ENCODE results near the gene TBXA2R. TPM values are rescaled to one million over a fixed set of nuclear protein-coding genes. Genes with fewer than 3 reads are reported as not detected.

TBXA2R gene
- total and polyA plus RNA-seq, 2 of the 4 experiments (the other 2 are of a cell fraction): 0.36 to 2.3 TPM

GRCh38 chr19:3554254-3555083 is 52.2 kb downstream of the TBXA2R start:
- no peak overlapping the region for H2BK120ac ChIP-seq (ENCODE audit: low read depth, low read length)
- 68% methylated on average over 8 of the region's 21 CpGs; no CpG with 5 or more reads in 1 of the 2 experiments for WGBS, 2 experiments (ENCODE audit: extremely low coverage in 2 of 2, insufficient read length in 1 of 2)
- H3K4me2 ChIP-seq (ENCODE audit: low read depth, low read length): no peak overlapping the region
- ATAC-seq (ENCODE audit: low read depth) (no peak), DNase-seq (no peak)
- dilution Hi-C loops (cut with HindIII; ENCODE audit: low sequenced_read_pairs, unreplicated experiment): no loop called here
- H3K27ac ChIP-seq (ENCODE audit: insufficient read depth, low read length): no peak overlapping the region
- peaks cover 4% of the 10 kb centered on the region; the same call in 1 of the 2 replicates for H3K36me3 ChIP-seq (ENCODE audit: control insufficient read depth, insufficient read depth, low read length)
- H2BK20ac ChIP-seq (ENCODE audit: low read depth, low read length): no peak overlapping the region
- 0 out of 2 replicates have a peak, but pooled peaks cover 4% of the 10 kb centered on the region for H3K9me1 ChIP-seq (ENCODE audit: insufficient read depth, low read length)
- no peak overlapping the region; the same call in 1 of the 2 replicates for H2AK5ac ChIP-seq (ENCODE audit: low read depth, low read length)
- peaks cover 33 to 50% of the 10 kb centered on the region in 2 experiments for H3K79me1 ChIP-seq (ENCODE audit: low read depth in 1 of 2, low read length in 2 of 2)
- H4K8ac ChIP-seq (ENCODE audit: low read depth in 2 of 2, low read length in 2 of 2): no peak overlapping the region
- H3K9ac ChIP-seq (ENCODE audit: low read depth, low read length): no peak overlapping the region
- H3K23ac ChIP-seq (ENCODE audit: low read depth, low read length): peak overlapping the region; percentile 7; the same call in 1 of the 2 replicates
- CTCF ChIA-PET: no interaction called here
- in situ Hi-C loops (cut with MboI; ENCODE audit: low sequenced_read_pairs): no loop called here
- H3K14ac ChIP-seq (replicated peaks; ENCODE audit: low read depth, low read length): no peak overlapping the region
- H3K27me3 ChIP-seq (ENCODE audit: control insufficient read depth, insufficient read depth, low read length): no peaks in the 10 kb centered on the region
- no peak overlapping the region for H4K5ac ChIP-seq (ENCODE audit: low read depth, low read length)
- H3K4ac ChIP-seq (ENCODE audit: low read depth, low read length): no peak overlapping the region
- H2BK15ac ChIP-seq (ENCODE audit: low read depth, low read length): no peak overlapping the region
- H4K91ac ChIP-seq (ENCODE audit: insufficient read depth, low read depth, low read length): no peak overlapping the region
- no peak overlapping the region for H3K18ac ChIP-seq (ENCODE audit: low read depth, low read length)
- H2AFZ ChIP-seq (replicated peaks; ENCODE audit: low read length, poor library complexity): no peak overlapping the region
- H3K4me3 ChIP-seq (ENCODE audit: insufficient read depth, low read depth, low read length): no peak overlapping the region
- POLR2A ChIA-PET (ENCODE audit: unreplicated experiment): no interaction called here
- no peak overlapping the region for H2BK5ac ChIP-seq (ENCODE audit: low read depth, low read length, poor library complexity, severe bottlenecking)
- H4K20me1 ChIP-seq (ENCODE audit: insufficient read depth, low read length): peaks cover 36% of the 10 kb centered on the region
- intact Hi-C loops (cut with micrococcal nuclease): no loop called here
- peak overlapping the region; percentile 78 for H2AK9ac ChIP-seq (replicated peaks; ENCODE audit: low read depth, low read length, poor library complexity)
- no TSS peak for BruUV-seq (replicated peaks)
- H3K4me1 ChIP-seq (ENCODE audit: control insufficient read depth, insufficient read depth, low read length): peaks cover 16% of the 10 kb centered on the region
- no peak overlapping the region for H3K56ac ChIP-seq (ENCODE audit: extremely low read depth, insufficient read depth, low read length)
- no peaks in the 10 kb centered on the region for H3K9me3 ChIP-seq (ENCODE audit: control insufficient read depth, insufficient read depth, low read length)
- TF ChIP-seq MAZ (IDR thresholded peaks at IDR 0.05; ENCODE audit: borderline replicate concordance, low read depth, low read length): no peak
- TF ChIP-seq RAD21 (IDR thresholded peaks at IDR 0.05; ENCODE audit: low read length): no peak
- no peak for TF ChIP-seq RCOR1 (IDR thresholded peaks at IDR 0.05; ENCODE audit: insufficient replicate concordance, low read length)
- TF ChIP-seq BHLHE40 (IDR thresholded peaks at IDR 0.05; ENCODE audit: low read depth, low read length): no peak
- TF ChIP-seq MXI1 (IDR thresholded peaks at IDR 0.05; ENCODE audit: borderline replicate concordance, low read depth, low read length): no peak
- no peak for TF ChIP-seq NFE2L2 (IDR thresholded peaks at IDR 0.05; ENCODE audit: low read depth, low read length)
- TF ChIP-seq ELK1 (IDR thresholded peaks at IDR 0.05; ENCODE audit: borderline replicate concordance, low read depth, low read length): no peak
- no peak for TF ChIP-seq MAFK (IDR thresholded peaks at IDR 0.05; ENCODE audit: low read depth, low read length)
- no peak for TF ChIP-seq USF2 (IDR thresholded peaks at IDR 0.05; ENCODE audit: low read depth, low read length)
- no peak for TF ChIP-seq RFX5 (IDR thresholded peaks at IDR 0.05; ENCODE audit: low read depth, low read length)
- TF ChIP-seq CTCF (conservative IDR thresholded peaks at IDR 0.05; ENCODE audit: low read depth, low read length): no peak
- no peak for TF ChIP-seq FOS (IDR thresholded peaks at IDR 0.05; ENCODE audit: low read depth, low read length)
- TF ChIP-seq CEBPB (IDR thresholded peaks at IDR 0.05; ENCODE audit: low read depth, low read length): no peak
- TF ChIP-seq CHD1 (IDR thresholded peaks at IDR 0.05; ENCODE audit: low read depth, low read length): no peak
